ENCODE measurements around the gene GSDME.

GRCh38 chr7:24728121-24728500 lies 29.2 kb downstream of the GSDME start:
- no peak for TF ChIP-seq CTCF (IDR thresholded peaks at IDR 0.05)
- no peak for TF ChIP-seq MAX (IDR thresholded peaks at IDR 0.05; ENCODE audit: low read depth)
- no peak for TF ChIP-seq YY1 (IDR thresholded peaks at IDR 0.05; ENCODE audit: low read depth)
- no peak for TF ChIP-seq POLR2AphosphoS5 (IDR thresholded peaks at IDR 0.05; ENCODE audit: low read depth, low read length)
- TF ChIP-seq NRF1 (IDR thresholded peaks at IDR 0.05; ENCODE audit: low read depth, low read length), result no peak
- no peak for TF ChIP-seq REST (IDR thresholded peaks at IDR 0.05; ENCODE audit: low read depth, low read length)
- no peak for TF ChIP-seq TEAD4 (IDR thresholded peaks at IDR 0.05; ENCODE audit: borderline replicate concordance, insufficient read depth)
- TF ChIP-seq EP300 (IDR thresholded peaks at IDR 0.05; ENCODE audit: borderline replicate concordance in 1 of 2, low read depth in 1 of 2, low read length in 1 of 2), result no peak
